Calu3 (cell line): ENCODE data around the gene RETREG1. TPM values are rescaled to one million over a fixed set of nuclear protein-coding genes. Genes with fewer than 3 reads are reported as not detected.

ENCODE experiments used
- BruUV-seq: library from RNA; stranded (reverse); fragments of 400-500 nt; replicated peaks from 2 replicates; lab custom pipeline; 2021; lab: Mats Ljungman, UMichigan
- CTCF ChIA-PET: fragments of 300-600 bp; sonication (Branson Sonifier 250); formaldehyde crosslinking; loops from one replicate; lab custom pipeline; 2022; ENCODE audit warnings: antibody characterized with exemption; lab: Charles Lee
- DNase-seq: peaks from one replicate; pipeline ENCODE4 v3.0.0; 2022
- H3K27ac Mint-ChIP-seq: one replicate; pipeline ENCODE4 v1.8.0; 2022; ENCODE audit warnings: mixed read lengths; ENCODE audit not compliant: unreplicated experiment
- H3K27me3 Mint-ChIP-seq: one replicate; pipeline ENCODE4 v1.8.0; 2022; ENCODE audit warnings: mixed read lengths; ENCODE audit not compliant: unreplicated experiment
- H3K36me3 Mint-ChIP-seq: one replicate; pipeline ENCODE4 v1.8.0; 2022; ENCODE audit warnings: mild to moderate bottlenecking, moderate library complexity, mixed read lengths; ENCODE audit not compliant: insufficient read depth, unreplicated experiment
- H3K4me1 Mint-ChIP-seq: one replicate; pipeline ENCODE4 v1.8.0; 2022; ENCODE audit warnings: mild to moderate bottlenecking, low read depth, mixed read lengths; ENCODE audit not compliant: unreplicated experiment
- H3K4me3 Mint-ChIP-seq: one replicate; pipeline ENCODE4 v1.8.0; 2022; ENCODE audit warnings: mild to moderate bottlenecking, low read depth, moderate library complexity, mixed read lengths; ENCODE audit not compliant: unreplicated experiment
- H3K9me3 Mint-ChIP-seq: one replicate; pipeline ENCODE4 v1.8.0; 2022; ENCODE audit warnings: low read depth, mixed read lengths; ENCODE audit not compliant: unreplicated experiment
- CTCF ChIP-seq: fragments of 200-600 bp; IDR thresholded peaks from one replicate; pipeline ENCODE4 v1.8.0; 2022; ENCODE audit warnings: antibody characterized with exemption; ENCODE audit not compliant: unreplicated experiment
- intact Hi-C: fragments of 100-400 bp; cut with micrococcal nuclease; formaldehyde crosslinking; loops from one replicate; pipeline ENCODE4 v1.10.0; 2022; ENCODE audit not compliant: unreplicated experiment
- total RNA-seq: library from RNA; stranded (reverse); gene quantifications from 2 replicates; pipeline ENCODE4 v1.2.3, GENCODE V29; 2022

Gene RETREG1
- total RNA-seq, 1 experiment from 2014 or later = 12.0 TPM

GRCh38 chr5:16593628-16594027, 23.2 kb downstream of the RETREG1 start:
- H3K4me1 Mint-ChIP-seq = no peaks in the 10 kb centered on the region
- no peak overlapping the region for H3K4me3 Mint-ChIP-seq
- H3K9me3 Mint-ChIP-seq = no peaks in the 10 kb centered on the region
- no peak for TF ChIP-seq CTCF
- no peaks in the 10 kb centered on the region for H3K36me3 Mint-ChIP-seq
- no peak overlapping the region for H3K27ac Mint-ChIP-seq
- intact Hi-C loops = no loop called here
- no peak for DNase-seq
- CTCF ChIA-PET = no interaction called here
- H3K27me3 Mint-ChIP-seq = peaks cover 45% of the 10 kb centered on the region
- no TSS peak for BruUV-seq

GRCh38 chr5:16593013-16593412, 23.8 kb downstream of the RETREG1 start:
- Mint-ChIP-seq H3K4me3 (no peak overlapping the region), H3K27ac (no peak overlapping the region), H3K27me3 (peaks cover 39% of the 10 kb centered on the region), H3K36me3 (no peaks in the 10 kb centered on the region), H3K4me1 (no peaks in the 10 kb centered on the region), H3K9me3 (no peaks in the 10 kb centered on the region)
- intact Hi-C loops = no loop called here
- TF ChIP-seq CTCF = no peak
- CTCF ChIA-PET = interaction anchor here (0.6 kb wide), 1 partner anchor 164 kb away, joined by 4 read pairs; no protein-coding TSS in a partner anchor
- no TSS peak for BruUV-seq
- no peak for DNase-seq

- no peak overlapping the region for H3K27ac Mint-ChIP-seq
- no peak for TF ChIP-seq CTCF
- H3K4me1 Mint-ChIP-seq = no peaks in the 10 kb centered on the region
- no peak overlapping the region for H3K4me3 Mint-ChIP-seq
- no peaks in the 10 kb centered on the region for H3K36me3 Mint-ChIP-seq
- H3K27me3 Mint-ChIP-seq = peaks cover 33% of the 10 kb centered on the region
- no TSS peak for BruUV-seq
- no peak for DNase-seq
- intact Hi-C loops = no loop called here
- CTCF ChIA-PET = no interaction called here
- no peaks in the 10 kb centered on the region for H3K9me3 Mint-ChIP-seq
Observed at GRCh38 chr5:16592255-16592654, 24.5 kb downstream of the RETREG1 start.

- no peak for DNase-seq
- CTCF ChIA-PET = no interaction called here
- no peak for TF ChIP-seq CTCF
- Mint-ChIP-seq H3K9me3 (no peaks in the 10 kb centered on the region), H3K36me3 (no peaks in the 10 kb centered on the region), H3K4me1 (no peaks in the 10 kb centered on the region), H3K27ac (no peak overlapping the region), H3K4me3 (no peak overlapping the region), H3K27me3 (peaks cover 33% of the 10 kb centered on the region)
- no TSS peak for BruUV-seq
- intact Hi-C loops = no loop called here
Observed at GRCh38 chr5:16590685-16591084, 26.1 kb downstream of the RETREG1 start.
